Liver (tissue), 9 donors: ENCODE data around the gene CDC37L1. TPM values are rescaled to one million over a fixed set of nuclear protein-coding genes. Genes with fewer than 3 reads are reported as not detected.

ENCODE experiments used
- DNase-seq: peaks from one replicate; pipeline ENCODE4 v3.0.0-alpha.2; 2017; ENCODE audit warnings: low spot score
- H3K27ac ChIP-seq, 2 donors: one replicate each; pipeline ENCODE4 v1.7.0; 2013; ENCODE audit warnings: inconsistent platforms in 2 of 2, low read length in 2 of 2, control low read depth in 1 of 2, low read depth in 1 of 2, mild to moderate bottlenecking in 1 of 2
- H3K27me3 ChIP-seq, 4 donors: one replicate each; pipeline versions ENCODE4 v1.6.1 to v1.7.0; 2013; ENCODE audit warnings: low read length in 3 of 4, inconsistent platforms in 1 of 4, mild to moderate bottlenecking in 1 of 4, moderate library complexity in 1 of 4; ENCODE audit not compliant: control insufficient read depth in 4 of 4, insufficient read depth in 4 of 4
- H3K36me3 ChIP-seq, 4 donors: one replicate each; pipeline versions ENCODE4 v1.6.1 to v1.7.0; 2013; ENCODE audit warnings: low read length in 3 of 4, mild to moderate bottlenecking in 3 of 4, low read depth in 1 of 4, moderate library complexity in 1 of 4; ENCODE audit not compliant: control insufficient read depth in 4 of 4, insufficient read depth in 3 of 4
- H3K4me1 ChIP-seq, 4 donors: one replicate each; pipeline versions ENCODE4 v1.6.1 to v1.7.0; 2013; ENCODE audit warnings: low read length in 3 of 4, mild to moderate bottlenecking in 3 of 4, moderate library complexity in 1 of 4; ENCODE audit not compliant: control insufficient read depth in 4 of 4, insufficient read depth in 4 of 4
- H3K4me3 ChIP-seq, 3 donors: one replicate each; pipeline versions ENCODE4 v1.6.1 to v1.7.0; 2013; ENCODE audit warnings: low read length in 3 of 3, control low read depth in 1 of 3, low read depth in 1 of 3, mild to moderate bottlenecking in 1 of 3
- H3K9ac ChIP-seq, 2 donors: one replicate each; pipeline ENCODE4 v1.7.0; 2013; ENCODE audit warnings: low read length in 2 of 2, mild to moderate bottlenecking in 2 of 2, moderate library complexity in 2 of 2, control low read depth in 1 of 2, low read depth in 1 of 2
- H3K9me3 ChIP-seq, 4 donors: one replicate each; pipeline versions ENCODE4 v1.6.1 to v1.7.0; 2013; ENCODE audit warnings: low read length in 3 of 4; ENCODE audit not compliant: control insufficient read depth in 4 of 4
- EGR1 ChIP-seq, 2 donors: IDR thresholded peaks; 2 replicates each; pipeline ENCODE4 v1.6.1; 2016 to 2018; ENCODE audit warnings: antibody characterized with exemption in 2 of 2, low read depth in 2 of 2
- FOXA2 ChIP-seq: IDR thresholded peaks from 2 replicates; pipeline ENCODE4 v1.6.1; 2016; ENCODE audit warnings: antibody characterized with exemption
- GABPA ChIP-seq, 2 donors: IDR thresholded peaks in 1 of 2; conservative IDR thresholded peaks in 1 of 2; 2 replicates each; pipeline ENCODE4 v1.6.1; 2016; ENCODE audit warnings: antibody characterized with exemption in 2 of 2, mild to moderate bottlenecking in 1 of 2, moderate library complexity in 1 of 2
- HNF4A ChIP-seq, 2 donors: conservative IDR thresholded peaks; 2 replicates each; pipeline ENCODE4 v1.6.1; 2016; ENCODE audit warnings: antibody characterized with exemption in 2 of 2, mild to moderate bottlenecking in 2 of 2
- HNF4G ChIP-seq: IDR thresholded peaks from 2 replicates; pipeline ENCODE4 v1.6.1; 2016; ENCODE audit warnings: antibody characterized with exemption
- JUND ChIP-seq, 2 donors: IDR thresholded peaks; 2 replicates each; pipeline ENCODE4 v1.6.1; 2016; ENCODE audit warnings: antibody characterized with exemption in 2 of 2
- MAX ChIP-seq: IDR thresholded peaks from 2 replicates; pipeline ENCODE4 v1.6.1; 2016; ENCODE audit warnings: antibody characterized with exemption
- NR2F2 ChIP-seq: IDR thresholded peaks from 2 replicates; pipeline ENCODE4 v1.6.1; 2016; ENCODE audit warnings: antibody characterized with exemption
- RAD21 ChIP-seq, 2 donors: IDR thresholded peaks; 2 replicates each; pipeline ENCODE4 v1.6.1; 2016; ENCODE audit warnings: antibody characterized with exemption in 2 of 2, mild to moderate bottlenecking in 2 of 2
- REST ChIP-seq: IDR thresholded peaks from 2 replicates; pipeline ENCODE4 v1.6.1; 2016; ENCODE audit warnings: antibody characterized with exemption, mild to moderate bottlenecking
- RXRA ChIP-seq, 2 donors: IDR thresholded peaks; 2 replicates each; pipeline ENCODE4 v1.6.1; 2017 to 2018; ENCODE audit warnings: antibody characterized with exemption in 2 of 2, mild to moderate bottlenecking in 1 of 2
- SP1 ChIP-seq: IDR thresholded peaks from 2 replicates; pipeline ENCODE4 v1.6.1; 2018; ENCODE audit warnings: antibody characterized with exemption, mild to moderate bottlenecking
- TAF1 ChIP-seq: conservative IDR thresholded peaks from 2 replicates; pipeline ENCODE4 v1.6.1; 2016; ENCODE audit warnings: antibody characterized with exemption, mild to moderate bottlenecking
- YY1 ChIP-seq: IDR thresholded peaks from 2 replicates; pipeline ENCODE4 v1.6.1; 2016; ENCODE audit warnings: antibody characterized with exemption, mild to moderate bottlenecking
- WGBS: extraction: QIAGEN DNeasy Blood & Tissue Kit; methylation state at CpG from one replicate; pipeline ENCODE4 v1.1.7; 2013; 5-methylcytosine and 5-hydroxymethylcytosine counted together
- polyA plus RNA-seq, 2 donors: library from polyadenylated mRNA; stranded (reverse) in 1 of 2; unstranded in 1 of 2; fragments of 200-250 nt in 1 of 2; fragments of >200 nt in 1 of 2; fragmentation: Nextera tagmentation in 1 of 2; extraction: Ambion mirVana in 1 of 2; gene quantifications; one replicate each; pipeline versions ENCODE4 v1.2.1 to v1.2.3, GENCODE V29; 2013 to 2015
- total RNA-seq, 2 donors: library from RNA; depleted of rRNA; stranded (reverse); fragments of >200 nt; gene quantifications; one replicate each; pipeline ENCODE4 v1.2.3, GENCODE V29; 2014
- TF ChIP-seq, protein P1 (sequence below): IDR thresholded peaks from 2 replicates; pipeline ENCODE4 v1.6.1; 2016; ENCODE audit warnings: antibody characterized with exemption
- TF ChIP-seq, protein P2 (sequence below): fragments of 150-350 bp; IDR thresholded peaks from 2 replicates; pipeline ENCODE4 v1.5.1; 2017; ENCODE audit warnings: improper control_type of control experiment, low read depth, low read length; ENCODE audit not compliant: missing input control
- donor health status: healthy.
- donor health status: healthy.
- donor health status: healthy.
- donor health status: healthy.
- donor health status: healthy.

CDC37L1 gene
- total and polyA plus RNA-seq, 4 donors: 11.3 to 32.8 (median 19.4) TPM

- peak overlapping the region; percentile 80 to 96 for H3K9ac ChIP-seq
- no peaks in the 10 kb centered on the region for H3K27me3 ChIP-seq
- H3K4me3 ChIP-seq: peak overlapping the region; percentile 50 to 94 (median 93)
- H3K9me3 ChIP-seq: no peaks in the 10 kb centered on the region
- peak overlapping the region; percentile 97 to 100 for H3K27ac ChIP-seq
- no peak for DNase-seq
- peaks cover 0 to 11% (median 4%) of the 10 kb centered on the region in 4 donors for H3K4me1 ChIP-seq
- WGBS: 36% methylated on average over 19 of the region's 19 CpGs
- TF ChIP-seq EGR1 (IDR thresholded peaks at IDR 0.05; ENCODE audit: low read depth in 2 of 2): no peak
- TF ChIP-seq RAD21 (IDR thresholded peaks at IDR 0.05): no peak
- TF ChIP-seq SP1: peak; percentile 67
- TF ChIP-seq TAF1: peak; percentile 52
- peak; percentile 38 for TF ChIP-seq YY1
- peak; percentile 92 to 93 for TF ChIP-seq HNF4A (conservative IDR thresholded peaks at IDR 0.05)
- peak; percentile 31 for TF ChIP-seq REST
- peak; percentile 60 for TF ChIP-seq HNF4G
- TF ChIP-seq, protein P1, sequence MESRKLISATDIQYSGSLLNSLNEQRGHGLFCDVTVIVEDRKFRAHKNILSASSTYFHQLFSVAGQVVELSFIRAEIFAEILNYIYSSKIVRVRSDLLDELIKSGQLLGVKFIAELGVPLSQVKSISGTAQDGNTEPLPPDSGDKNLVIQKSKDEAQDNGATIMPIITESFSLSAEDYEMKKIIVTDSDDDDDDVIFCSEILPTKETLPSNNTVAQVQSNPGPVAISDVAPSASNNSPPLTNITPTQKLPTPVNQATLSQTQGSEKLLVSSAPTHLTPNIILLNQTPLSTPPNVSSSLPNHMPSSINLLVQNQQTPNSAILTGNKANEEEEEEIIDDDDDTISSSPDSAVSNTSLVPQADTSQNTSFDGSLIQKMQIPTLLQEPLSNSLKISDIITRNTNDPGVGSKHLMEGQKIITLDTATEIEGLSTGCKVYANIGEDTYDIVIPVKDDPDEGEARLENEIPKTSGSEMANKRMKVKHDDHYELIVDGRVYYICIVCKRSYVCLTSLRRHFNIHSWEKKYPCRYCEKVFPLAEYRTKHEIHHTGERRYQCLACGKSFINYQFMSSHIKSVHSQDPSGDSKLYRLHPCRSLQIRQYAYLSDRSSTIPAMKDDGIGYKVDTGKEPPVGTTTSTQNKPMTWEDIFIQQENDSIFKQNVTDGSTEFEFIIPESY: peak; percentile 4
- no peak for TF ChIP-seq MAX
- peak; percentile 73 to 83 for TF ChIP-seq RXRA (IDR thresholded peaks at IDR 0.05)
- no peaks in the 10 kb centered on the region for H3K36me3 ChIP-seq
Measured at GRCh38 chr9:4738866-4739586, 59.7 kb downstream of the CDC37L1 start.

DNA sequence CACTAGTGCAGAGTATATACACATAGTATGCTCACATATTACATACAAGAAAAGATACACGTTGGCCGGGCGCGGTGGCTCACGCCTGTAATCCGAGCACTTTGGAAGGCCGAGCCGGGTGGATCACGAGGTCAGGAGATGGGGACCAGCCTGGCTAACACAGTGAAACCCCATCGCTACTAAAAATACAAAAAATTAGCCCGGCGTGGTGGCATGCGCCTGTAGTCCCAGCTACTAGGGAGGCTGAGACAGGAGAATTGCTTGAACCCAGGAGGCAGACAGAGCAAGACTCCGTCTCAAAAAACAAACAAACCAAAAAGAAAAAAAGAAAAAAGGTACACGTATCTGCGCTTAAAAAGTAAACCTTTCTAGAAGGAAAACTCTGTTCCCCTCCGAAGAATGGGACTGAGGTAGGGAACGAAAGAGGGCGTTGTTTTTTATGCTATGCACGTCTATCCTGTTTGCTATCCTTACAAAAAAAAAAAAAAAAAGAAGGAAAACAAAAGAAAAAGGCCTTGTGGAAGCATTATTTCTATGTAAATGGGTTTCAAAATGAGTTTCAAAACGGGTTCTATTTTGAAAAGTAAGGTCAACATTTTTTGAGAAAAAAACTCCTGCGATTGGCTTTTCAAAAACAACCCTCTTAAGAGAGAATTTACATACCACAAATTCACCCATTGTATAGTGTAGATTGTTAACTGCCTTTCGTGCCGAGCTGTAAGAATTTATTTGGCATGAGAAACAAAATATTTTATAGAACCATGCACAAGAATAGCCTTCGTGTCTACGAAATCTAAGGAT lies 60.4 kb downstream of the CDC37L1 start:
- DNase-seq: no peak
- Histone ChIP-seq H3K9me3 (no peaks in the 10 kb centered on the region), H3K4me1 (peaks cover 0 to 9% (median 3%) of the 10 kb centered on the region in 4 donors), H3K36me3 (no peaks in the 10 kb centered on the region), H3K4me3 (peak overlapping the region; percentile 50 to 94 (median 93)), H3K9ac (peak overlapping the region; percentile 80 to 96), H3K27me3 (no peaks in the 10 kb centered on the region), H3K27ac (peak overlapping the region; percentile 97 to 100)
- WGBS: 16% methylated on average over 26 of the region's 26 CpGs
- TF ChIP-seq NR2F2 (no peak), RAD21 (IDR thresholded peaks at IDR 0.05) (no peak), SP1 (no peak), GABPA (IDR thresholded peaks at IDR 0.05 in 1 of 2, conservative IDR thresholded peaks at IDR 0.05 in 1 of 2) (no peak), JUND (IDR thresholded peaks at IDR 0.05) (no peak), RXRA (IDR thresholded peaks at IDR 0.05) (no peak), MAX (no peak), EGR1 (IDR thresholded peaks at IDR 0.05; ENCODE audit: low read depth in 2 of 2) (no peak), FOXA2 (no peak)
- TF ChIP-seq, protein P2, sequence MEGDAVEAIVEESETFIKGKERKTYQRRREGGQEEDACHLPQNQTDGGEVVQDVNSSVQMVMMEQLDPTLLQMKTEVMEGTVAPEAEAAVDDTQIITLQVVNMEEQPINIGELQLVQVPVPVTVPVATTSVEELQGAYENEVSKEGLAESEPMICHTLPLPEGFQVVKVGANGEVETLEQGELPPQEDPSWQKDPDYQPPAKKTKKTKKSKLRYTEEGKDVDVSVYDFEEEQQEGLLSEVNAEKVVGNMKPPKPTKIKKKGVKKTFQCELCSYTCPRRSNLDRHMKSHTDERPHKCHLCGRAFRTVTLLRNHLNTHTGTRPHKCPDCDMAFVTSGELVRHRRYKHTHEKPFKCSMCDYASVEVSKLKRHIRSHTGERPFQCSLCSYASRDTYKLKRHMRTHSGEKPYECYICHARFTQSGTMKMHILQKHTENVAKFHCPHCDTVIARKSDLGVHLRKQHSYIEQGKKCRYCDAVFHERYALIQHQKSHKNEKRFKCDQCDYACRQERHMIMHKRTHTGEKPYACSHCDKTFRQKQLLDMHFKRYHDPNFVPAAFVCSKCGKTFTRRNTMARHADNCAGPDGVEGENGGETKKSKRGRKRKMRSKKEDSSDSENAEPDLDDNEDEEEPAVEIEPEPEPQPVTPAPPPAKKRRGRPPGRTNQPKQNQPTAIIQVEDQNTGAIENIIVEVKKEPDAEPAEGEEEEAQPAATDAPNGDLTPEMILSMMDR: no peak
